ENCODE data around the gene LEKR1.

LEKR1 gene

GRCh38 chr3:156782319-156782718, 43.8 kb upstream of the LEKR1 start (continued):
- TF ChIP-seq TSHZ2 (CRISPR knock-in tag; IDR thresholded peaks at IDR 0.05) (no peak), ZNF70 (CRISPR knock-in tag; IDR thresholded peaks at IDR 0.05) (no peak), RARB (CRISPR knock-in tag; IDR thresholded peaks at IDR 0.05) (no peak), ARNTL (CRISPR knock-in tag; IDR thresholded peaks at IDR 0.05; ENCODE audit: borderline replicate concordance, low read depth) (no peak), SNAI2 (CRISPR knock-in tag; IDR thresholded peaks at IDR 0.05) (no peak), ZFP3 (CRISPR knock-in tag; IDR thresholded peaks at IDR 0.05) (no peak), TCF4 (CRISPR knock-in tag; IDR thresholded peaks at IDR 0.05; ENCODE audit: borderline replicate concordance) (no peak), BACH2 (CRISPR knock-in tag; IDR thresholded peaks at IDR 0.05; ENCODE audit: borderline replicate concordance) (no peak), GLIS3 (CRISPR knock-in tag; IDR thresholded peaks at IDR 0.05) (no peak), CSDC2 (CRISPR knock-in tag; IDR thresholded peaks at IDR 0.05) (no peak), ZNF8 (CRISPR knock-in tag; IDR thresholded peaks at IDR 0.05) (no peak)

GRCh38 chr3:156782921-156783320, 43.2 kb upstream of the LEKR1 start:
- TF ChIP-seq TOX (CRISPR knock-in tag; IDR thresholded peaks at IDR 0.05; ENCODE audit: borderline replicate concordance) (no peak), CSDC2 (CRISPR knock-in tag; IDR thresholded peaks at IDR 0.05) (no peak), ISL1 (CRISPR knock-in tag; IDR thresholded peaks at IDR 0.05) (no peak), OSR1 (CRISPR knock-in tag; IDR thresholded peaks at IDR 0.05) (no peak)
- no peak for ATAC-seq

GRCh38 chr3:156787001-156787400, 39.2 kb upstream of the LEKR1 start:
- TF ChIP-seq ZNF8 (CRISPR knock-in tag; IDR thresholded peaks at IDR 0.05) = no peak
- no peak for TF ChIP-seq ISL1 (CRISPR knock-in tag; IDR thresholded peaks at IDR 0.05)
- no peak for TF ChIP-seq ZNF70 (CRISPR knock-in tag; IDR thresholded peaks at IDR 0.05)
- no peak for TF ChIP-seq SNAI2 (CRISPR knock-in tag; IDR thresholded peaks at IDR 0.05)
- no peak for TF ChIP-seq ZC3H10 (CRISPR knock-in tag; IDR thresholded peaks at IDR 0.05)
- TF ChIP-seq ZFP30 (CRISPR knock-in tag; IDR thresholded peaks at IDR 0.05) = no peak
- no peak for TF ChIP-seq ZFP3 (CRISPR knock-in tag; IDR thresholded peaks at IDR 0.05)
- no peak for TF ChIP-seq TCF4 (CRISPR knock-in tag; IDR thresholded peaks at IDR 0.05; ENCODE audit: borderline replicate concordance)
- no peak for TF ChIP-seq OSR1 (CRISPR knock-in tag; IDR thresholded peaks at IDR 0.05)
- no peak for TF ChIP-seq CSRNP3 (CRISPR knock-in tag; IDR thresholded peaks at IDR 0.05)
- no peak for TF ChIP-seq ESRRG (CRISPR knock-in tag; IDR thresholded peaks at IDR 0.05)
- no peak for TF ChIP-seq CREB5 (CRISPR knock-in tag; IDR thresholded peaks at IDR 0.05; ENCODE audit: low read depth)
- no peak for TF ChIP-seq RARB (CRISPR knock-in tag; IDR thresholded peaks at IDR 0.05)
- TF ChIP-seq POU6F1 (CRISPR knock-in tag; IDR thresholded peaks at IDR 0.05; ENCODE audit: borderline replicate concordance, low read depth) = no peak
- no peak for ATAC-seq

GRCh38 chr3:156787926-156788663, 38.1 kb upstream of the LEKR1 start:
- peak; percentile 97 for ATAC-seq
- TF ChIP-seq BACH2 (CRISPR knock-in tag; IDR thresholded peaks at IDR 0.05; ENCODE audit: borderline replicate concordance) (no peak), PATZ1 (CRISPR knock-in tag; IDR thresholded peaks at IDR 0.05; ENCODE audit: borderline replicate concordance) (no peak), OSR1 (CRISPR knock-in tag; IDR thresholded peaks at IDR 0.05) (no peak), RARB (CRISPR knock-in tag; IDR thresholded peaks at IDR 0.05) (no peak), ZNF8 (CRISPR knock-in tag; IDR thresholded peaks at IDR 0.05) (no peak), POU6F1 (CRISPR knock-in tag; IDR thresholded peaks at IDR 0.05; ENCODE audit: borderline replicate concordance, low read depth) (no peak), ZNF70 (CRISPR knock-in tag; IDR thresholded peaks at IDR 0.05) (no peak), TOX (CRISPR knock-in tag; IDR thresholded peaks at IDR 0.05; ENCODE audit: borderline replicate concordance) (no peak), CREB5 (CRISPR knock-in tag; IDR thresholded peaks at IDR 0.05; ENCODE audit: low read depth) (no peak), ZFP30 (CRISPR knock-in tag; IDR thresholded peaks at IDR 0.05) (no peak), CSDC2 (CRISPR knock-in tag; IDR thresholded peaks at IDR 0.05) (no peak), ARNTL (CRISPR knock-in tag; IDR thresholded peaks at IDR 0.05; ENCODE audit: borderline replicate concordance, low read depth) (no peak)
